Spleen (tissue), 7 donors: Measurements from ENCODE around the gene FASTKD3.

Source experiments
- CTCF ChIP-seq, 11 experiments: fragments of 200-600 bp in 7 of 11; fragments of 450-650 bp in 4 of 11; sonication (generic) in 4 of 11; IDR thresholded peaks in 8 of 11; conservative IDR thresholded peaks in 3 of 11; 1 replicate in 7 of 11; 2 replicates in 4 of 11; pipeline versions ENCODE4 v1.4.0 to v1.8.0; 2016 to 2021; ENCODE audit warnings: antibody characterized with exemption in 11 of 11, inconsistent platforms in 4 of 11, mild to moderate bottlenecking in 1 of 11
- POLR2A ChIP-seq, 3 donors: fragments of 450-650 bp; IDR thresholded peaks; one replicate each; pipeline ENCODE4 v1.5.1; 2017; ENCODE audit warnings: antibody characterized with exemption in 3 of 3, mild to moderate bottlenecking in 1 of 3
- POLR2AphosphoS5 ChIP-seq, 3 donors: sonication (generic); formaldehyde crosslinking; IDR thresholded peaks; one replicate each; pipeline ENCODE4 v1.5.1; 2017; ENCODE audit warnings: antibody characterized with exemption in 3 of 3
- donor health status: DM: no; HTN: no; CAD: no; lungs with moderate emphysema.
- donor health status: DM: no; HTN: no; CAD: no.
- donor health status: DM: no; HTN: no; CAD: no.

GRCh38 chr5:7910738-7911428, 42.1 kb upstream of the FASTKD3 start:
- TF ChIP-seq CTCF (IDR thresholded peaks at IDR 0.05 in 8 of 11, conservative IDR thresholded peaks at IDR 0.05 in 3 of 11) (no peak), POLR2AphosphoS5 (IDR thresholded peaks at IDR 0.05) (no peak), POLR2A (IDR thresholded peaks at IDR 0.05) (no peak)
